PFSK-1 (cell line): ENCODE measurements around the gene PHYHD1.

Experiments used
- FOXP2 ChIP-seq: optimal IDR thresholded peaks from 2 replicates; pipeline ENCODE3; 2011; ENCODE audit warnings: borderline replicate concordance, control low read depth, inconsistent platforms; ENCODE audit not compliant: insufficient read depth; ENCODE audit errors: extremely low read length, extremely low read depth
- POLR2AphosphoS5 ChIP-seq: IDR thresholded peaks from 2 replicates; pipeline ENCODE4 v1.6.1; 2012; ENCODE audit warnings: low read depth, mild to moderate bottlenecking, control low read depth, low read length, moderate library complexity
- SIN3A ChIP-seq: IDR thresholded peaks from 2 replicates; pipeline ENCODE4 v1.6.1; 2012; ENCODE audit warnings: mild to moderate bottlenecking, low read length, moderate library complexity, borderline replicate concordance; ENCODE audit not compliant: insufficient read depth
- TAF1 ChIP-seq: IDR thresholded peaks from 2 replicates; pipeline ENCODE4 v1.6.1; 2012; ENCODE audit warnings: low read length, control low read depth, borderline replicate concordance; ENCODE audit not compliant: insufficient read depth
- TF ChIP-seq, protein P1 (sequence below), 2 experiments: IDR thresholded peaks; 2 replicates each; pipeline versions ENCODE4 v1.6.1 to v1.8.0; 2011 to 2012; ENCODE audit warnings: low read depth in 2 of 2, low read length in 2 of 2, control low read depth in 1 of 2, inconsistent platforms in 1 of 2, mild to moderate bottlenecking in 1 of 2, moderate library complexity in 1 of 2; ENCODE audit not compliant: insufficient read depth in 1 of 2

PHYHD1 gene

DNA sequence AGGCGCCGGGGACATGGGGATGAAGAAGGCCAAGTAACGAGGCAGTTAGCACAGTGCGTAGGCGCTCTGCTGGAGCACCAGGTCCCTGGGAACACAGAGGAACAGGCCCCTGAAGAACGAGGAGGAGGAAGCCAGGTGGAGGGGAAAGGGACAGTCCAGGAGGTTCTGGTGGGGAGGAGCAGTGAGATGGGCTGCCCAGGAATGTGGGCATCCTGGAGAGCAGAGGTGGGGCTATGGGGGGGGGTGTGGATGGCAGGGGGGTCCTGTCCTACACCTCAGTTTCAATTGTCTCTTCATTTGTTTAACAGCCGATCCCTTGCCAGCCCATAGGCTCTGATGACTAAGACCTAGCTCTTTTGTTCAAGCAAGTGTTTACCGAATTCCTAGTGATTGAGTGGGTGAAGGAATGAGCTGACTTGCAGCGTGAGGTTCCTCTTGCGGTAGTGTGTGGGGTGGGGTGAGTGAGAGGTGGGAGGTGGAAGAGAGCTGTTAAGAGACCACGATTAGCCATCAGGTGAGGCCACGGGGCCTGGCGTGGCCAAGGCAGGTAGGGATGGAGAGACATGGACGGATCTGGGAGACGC, 8.4 kb upstream of the PHYHD1 start:
- TF ChIP-seq FOXP2 (no peak), TAF1 (no peak), SIN3A (no peak), POLR2AphosphoS5 (no peak)
- TF ChIP-seq, protein P1, sequence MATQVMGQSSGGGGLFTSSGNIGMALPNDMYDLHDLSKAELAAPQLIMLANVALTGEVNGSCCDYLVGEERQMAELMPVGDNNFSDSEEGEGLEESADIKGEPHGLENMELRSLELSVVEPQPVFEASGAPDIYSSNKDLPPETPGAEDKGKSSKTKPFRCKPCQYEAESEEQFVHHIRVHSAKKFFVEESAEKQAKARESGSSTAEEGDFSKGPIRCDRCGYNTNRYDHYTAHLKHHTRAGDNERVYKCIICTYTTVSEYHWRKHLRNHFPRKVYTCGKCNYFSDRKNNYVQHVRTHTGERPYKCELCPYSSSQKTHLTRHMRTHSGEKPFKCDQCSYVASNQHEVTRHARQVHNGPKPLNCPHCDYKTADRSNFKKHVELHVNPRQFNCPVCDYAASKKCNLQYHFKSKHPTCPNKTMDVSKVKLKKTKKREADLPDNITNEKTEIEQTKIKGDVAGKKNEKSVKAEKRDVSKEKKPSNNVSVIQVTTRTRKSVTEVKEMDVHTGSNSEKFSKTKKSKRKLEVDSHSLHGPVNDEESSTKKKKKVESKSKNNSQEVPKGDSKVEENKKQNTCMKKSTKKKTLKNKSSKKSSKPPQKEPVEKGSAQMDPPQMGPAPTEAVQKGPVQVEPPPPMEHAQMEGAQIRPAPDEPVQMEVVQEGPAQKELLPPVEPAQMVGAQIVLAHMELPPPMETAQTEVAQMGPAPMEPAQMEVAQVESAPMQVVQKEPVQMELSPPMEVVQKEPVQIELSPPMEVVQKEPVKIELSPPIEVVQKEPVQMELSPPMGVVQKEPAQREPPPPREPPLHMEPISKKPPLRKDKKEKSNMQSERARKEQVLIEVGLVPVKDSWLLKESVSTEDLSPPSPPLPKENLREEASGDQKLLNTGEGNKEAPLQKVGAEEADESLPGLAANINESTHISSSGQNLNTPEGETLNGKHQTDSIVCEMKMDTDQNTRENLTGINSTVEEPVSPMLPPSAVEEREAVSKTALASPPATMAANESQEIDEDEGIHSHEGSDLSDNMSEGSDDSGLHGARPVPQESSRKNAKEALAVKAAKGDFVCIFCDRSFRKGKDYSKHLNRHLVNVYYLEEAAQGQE (IDR thresholded peaks at IDR 0.05; ENCODE audit: insufficient read depth in 1 of 2, low read depth in 2 of 2, low read length in 2 of 2): no peak

DNA sequence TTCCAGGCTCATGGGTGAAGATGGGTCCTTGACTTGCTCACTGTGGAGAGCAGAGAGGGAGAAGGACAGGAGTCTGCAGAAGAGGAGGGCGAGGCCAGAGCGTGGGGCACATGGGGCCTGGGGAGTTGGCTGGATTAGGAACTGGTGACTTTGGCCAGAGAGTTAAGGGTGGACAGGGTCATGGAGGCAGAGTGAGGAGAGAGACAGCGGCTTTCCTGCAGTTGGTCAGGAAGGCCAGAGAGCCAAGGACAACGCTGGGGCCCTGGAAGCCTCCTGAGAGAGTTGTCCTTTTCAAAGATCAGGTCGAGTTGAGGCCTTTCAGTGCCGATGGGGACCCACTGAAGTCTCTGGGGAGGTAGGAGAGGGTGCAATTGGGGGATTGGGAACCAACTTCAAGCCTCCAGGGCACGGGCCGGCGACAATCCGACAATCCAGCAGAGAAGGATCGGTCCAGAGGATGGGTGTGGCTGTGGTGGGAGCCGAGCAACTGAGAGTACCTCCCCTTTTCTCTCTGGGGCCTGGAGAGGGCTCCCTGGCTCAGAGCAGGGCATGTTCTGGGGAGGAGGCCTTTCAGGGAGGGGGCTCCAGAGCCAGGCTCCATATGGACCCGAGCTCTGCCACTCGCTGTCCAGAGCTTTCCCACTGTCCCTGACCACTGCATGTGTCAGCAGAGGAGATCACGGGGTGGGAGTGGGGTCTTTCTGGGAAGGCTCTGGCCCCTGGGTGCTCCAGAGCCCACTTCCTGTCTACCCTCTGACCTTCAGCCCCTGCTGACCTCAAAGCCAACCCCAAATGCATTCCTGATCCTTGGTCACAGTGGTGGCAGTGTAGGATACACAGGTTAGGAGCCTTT, 7.5 kb upstream of the PHYHD1 start:
- TF ChIP-seq SIN3A: no peak
- no peak for TF ChIP-seq POLR2AphosphoS5
- no peak for TF ChIP-seq TAF1
- TF ChIP-seq, protein P1 (IDR thresholded peaks at IDR 0.05; ENCODE audit: insufficient read depth in 1 of 2, low read depth in 2 of 2, low read length in 2 of 2): no peak
- no peak for TF ChIP-seq FOXP2

DNA sequence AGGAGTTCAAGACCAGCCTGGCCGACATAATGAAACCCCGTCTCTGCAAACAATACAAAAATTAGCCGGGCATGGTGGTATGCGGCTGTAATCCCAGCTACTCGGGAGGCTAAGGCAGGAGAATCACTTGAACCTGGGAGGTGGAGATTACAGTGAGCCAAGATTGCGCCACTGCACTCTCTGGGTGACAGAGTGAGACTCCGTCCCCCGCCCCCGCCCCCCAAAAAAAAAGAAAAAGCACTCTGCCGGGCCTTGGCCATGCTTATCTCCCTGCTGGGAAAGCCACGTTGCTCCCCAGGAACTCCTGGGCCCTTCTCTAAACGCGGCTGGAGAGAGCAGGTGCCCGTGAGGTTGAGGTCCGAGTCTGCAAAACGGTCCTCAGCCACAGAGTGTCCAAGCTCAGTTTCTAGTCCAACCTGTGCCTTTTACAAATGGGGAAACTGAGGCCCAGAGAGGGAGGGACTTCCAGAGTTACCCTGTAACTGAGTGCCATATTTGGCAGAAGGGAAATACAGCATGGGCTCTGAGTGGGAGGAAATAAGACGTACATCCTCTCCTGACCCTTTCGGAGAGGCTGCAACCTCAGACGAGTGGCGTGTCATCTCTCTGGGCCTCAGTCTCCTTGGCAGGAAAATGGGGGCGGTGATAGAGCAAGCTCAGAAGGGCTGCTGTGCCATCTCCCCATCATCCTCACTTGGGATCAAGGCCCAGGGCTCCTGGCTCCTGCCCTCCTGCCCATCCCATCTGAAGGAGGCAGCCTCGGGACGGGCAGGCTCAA, 6.6 kb upstream of the PHYHD1 start:
- TF ChIP-seq, protein P1 (IDR thresholded peaks at IDR 0.05; ENCODE audit: insufficient read depth in 1 of 2, low read depth in 2 of 2, low read length in 2 of 2): no peak
- TF ChIP-seq SIN3A (no peak), FOXP2 (no peak), POLR2AphosphoS5 (no peak), TAF1 (no peak)

DNA sequence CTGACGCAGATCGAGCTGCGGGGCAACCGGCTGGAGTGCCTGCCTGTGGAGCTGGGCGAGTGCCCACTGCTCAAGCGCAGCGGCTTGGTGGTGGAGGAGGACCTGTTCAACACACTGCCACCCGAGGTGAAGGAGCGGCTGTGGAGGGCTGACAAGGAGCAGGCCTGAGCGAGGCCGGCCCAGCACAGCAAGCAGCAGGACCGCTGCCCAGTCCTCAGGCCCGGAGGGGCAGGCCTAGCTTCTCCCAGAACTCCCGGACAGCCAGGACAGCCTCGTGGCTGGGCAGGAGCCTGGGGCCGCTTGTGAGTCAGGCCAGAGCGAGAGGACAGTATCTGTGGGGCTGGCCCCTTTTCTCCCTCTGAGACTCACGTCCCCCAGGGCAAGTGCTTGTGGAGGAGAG, 4.6 kb upstream of the PHYHD1 start:
- TF ChIP-seq SIN3A: no peak
- TF ChIP-seq, protein P1 (IDR thresholded peaks at IDR 0.05; ENCODE audit: insufficient read depth in 1 of 2, low read depth in 2 of 2, low read length in 2 of 2): no peak
- TF ChIP-seq POLR2AphosphoS5: no peak
- TF ChIP-seq TAF1: no peak
- no peak for TF ChIP-seq FOXP2
